IPS DF 19.7 (cell line): ENCODE data around the gene ITPRIP.

ENCODE experiments used
- DNase-seq: peaks from one replicate; pipeline ENCODE4 v3.0.0-alpha.2; 2013; ENCODE audit warnings: low read depth, low spot score

Gene ITPRIP

DNA sequence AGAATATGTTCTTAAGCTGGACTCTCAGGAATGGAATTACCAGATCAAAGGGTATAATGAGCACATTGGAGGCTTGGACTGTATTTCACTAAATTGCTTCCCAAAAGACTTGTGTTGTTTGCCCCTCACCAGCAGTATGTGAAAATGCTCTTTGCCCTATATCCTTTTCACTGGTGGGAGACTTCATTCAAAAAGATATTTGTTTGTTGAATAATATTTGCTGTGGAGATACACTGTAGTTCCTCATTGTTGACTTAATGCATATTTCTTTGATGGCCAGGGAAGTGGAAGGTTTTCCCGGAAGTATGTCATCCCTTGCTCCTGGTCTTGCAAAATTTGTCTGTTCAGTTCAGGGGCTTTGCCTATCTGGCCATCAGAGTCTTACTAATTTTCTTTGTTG is 49.9 kb downstream of the ITPRIP start:
- DNase-seq, result no peak

DNA sequence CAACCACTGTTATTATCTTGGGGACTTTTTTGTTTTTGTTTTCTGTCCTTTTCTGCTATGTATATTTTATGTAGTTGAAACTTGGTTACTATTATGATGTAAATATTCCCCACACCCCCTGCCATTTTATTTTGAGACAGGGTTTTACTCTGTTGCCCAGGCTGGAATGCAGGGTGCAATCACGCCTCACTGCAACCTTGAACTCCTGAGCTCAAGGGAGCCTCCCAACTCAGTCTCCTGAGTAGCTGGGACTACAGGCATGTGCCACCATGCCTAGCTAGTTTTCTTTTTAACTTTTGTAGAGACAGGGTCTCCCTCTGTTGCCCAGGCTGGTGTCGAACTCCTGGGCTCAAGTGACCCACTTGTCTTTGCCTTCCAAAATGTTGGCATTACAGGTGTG is 51.3 kb downstream of the ITPRIP start:
- no peak for DNase-seq

DNA sequence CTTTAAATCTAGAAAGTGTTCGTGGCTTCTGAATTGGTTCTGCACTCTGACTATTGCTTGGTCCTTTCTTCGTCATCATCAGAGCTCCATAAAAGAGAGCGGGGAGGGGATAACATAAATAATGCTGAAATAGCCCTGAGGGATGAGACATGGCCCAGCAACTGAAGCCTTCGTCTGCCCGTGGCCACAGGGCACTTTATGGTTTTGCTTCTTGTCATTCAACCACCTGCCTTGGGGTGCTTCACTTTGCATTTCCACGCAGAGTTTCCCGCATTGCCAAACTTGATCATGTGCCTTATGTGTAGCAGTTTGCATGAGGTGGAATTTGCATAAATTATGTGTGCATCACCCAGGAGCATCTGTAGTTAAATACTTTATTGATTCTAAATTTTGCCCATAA is 53.4 kb downstream of the ITPRIP start:
- DNase-seq, result no peak

DNA sequence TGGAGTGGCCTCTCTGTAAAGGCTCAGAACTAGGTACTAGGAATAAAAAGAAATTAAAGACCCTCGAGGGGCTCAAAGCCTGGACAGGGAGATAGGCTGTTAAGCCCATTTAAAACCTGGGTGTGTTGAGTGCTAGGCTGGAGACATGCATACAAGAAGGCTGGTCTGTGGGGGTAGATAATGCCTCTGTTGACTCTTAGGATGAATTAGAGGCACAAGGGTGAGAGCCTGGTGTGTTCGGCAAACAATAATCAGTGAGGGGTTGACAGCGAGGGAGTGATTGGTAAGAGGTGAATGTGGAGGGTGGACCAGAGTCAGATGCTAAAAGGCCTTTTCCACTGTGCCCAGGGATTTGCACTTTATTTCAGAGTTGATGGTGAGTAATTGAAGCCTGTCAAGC is 56.6 kb downstream of the ITPRIP start:
- no peak for DNase-seq

DNA sequence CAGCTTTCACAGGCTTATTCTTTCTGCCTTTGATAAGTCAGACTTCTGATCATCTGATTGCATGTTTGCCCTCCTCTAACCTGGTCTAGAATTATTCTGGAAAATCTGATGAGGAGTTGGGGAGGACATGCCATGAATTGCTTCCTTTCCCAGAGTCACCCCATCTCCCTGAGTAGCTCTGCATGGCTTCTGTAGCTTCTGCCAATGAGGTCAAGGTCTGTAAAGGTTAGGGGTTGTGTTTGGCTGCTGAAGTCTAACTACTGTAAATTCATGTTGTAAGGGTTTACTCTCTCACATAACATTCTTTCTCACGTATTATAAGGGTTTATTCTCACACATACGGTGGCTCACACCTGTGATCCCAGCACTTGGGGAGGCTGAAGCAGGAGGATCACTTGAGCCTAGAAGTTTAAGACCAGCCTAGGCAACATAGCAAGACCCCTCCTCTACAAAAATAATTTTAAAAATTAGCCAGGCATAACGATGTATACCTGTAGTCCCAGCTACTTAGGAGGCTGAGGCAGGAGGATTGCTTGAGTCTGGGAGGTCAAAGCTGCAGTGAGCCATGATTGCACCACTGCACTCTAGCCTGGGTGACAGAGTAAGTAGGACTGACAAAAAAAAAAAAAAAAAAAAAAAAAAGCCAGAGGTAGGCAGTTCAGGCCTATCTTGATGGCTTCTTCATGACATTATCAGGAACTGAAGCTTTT is 58.6 kb downstream of the ITPRIP start:
- no peak for DNase-seq

DNA sequence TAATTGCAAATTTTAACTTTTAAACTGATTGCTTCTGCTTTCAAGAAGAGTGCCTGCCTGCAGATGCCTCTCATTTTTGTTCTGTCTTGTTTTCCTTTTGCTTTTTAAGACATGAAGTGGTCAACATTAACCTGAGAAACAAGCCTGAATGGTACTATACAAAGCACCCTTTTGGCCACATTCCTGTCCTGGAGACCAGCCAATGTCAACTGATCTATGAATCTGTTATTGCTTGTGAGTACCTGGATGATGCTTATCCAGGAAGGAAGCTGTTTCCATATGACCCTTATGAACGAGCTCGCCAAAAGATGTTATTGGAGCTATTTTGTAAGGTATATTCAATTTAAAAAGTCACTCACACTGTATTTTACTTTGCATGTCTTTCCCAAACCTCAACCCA is 60.5 kb downstream of the ITPRIP start:
- DNase-seq, result no peak

DNA sequence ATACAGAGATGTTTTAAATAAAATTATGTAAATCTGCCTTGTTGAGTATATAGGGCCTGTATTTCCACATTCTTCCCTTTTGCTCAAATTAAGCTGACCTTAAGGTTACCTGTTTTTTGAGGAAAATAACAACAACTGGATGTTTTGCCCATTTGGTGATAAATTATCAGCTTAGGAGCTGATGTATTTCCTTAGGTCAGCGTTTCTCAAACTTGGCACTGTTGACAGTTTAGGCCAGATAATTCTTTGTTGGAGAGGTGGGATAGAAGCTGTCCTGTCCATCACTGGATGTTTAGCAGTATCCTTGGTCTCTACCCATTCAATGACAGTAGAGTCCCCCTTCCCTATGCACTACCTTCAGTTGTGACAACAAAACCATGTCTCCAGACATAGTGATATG is 62.1 kb downstream of the ITPRIP start:
- no peak for DNase-seq

DNA sequence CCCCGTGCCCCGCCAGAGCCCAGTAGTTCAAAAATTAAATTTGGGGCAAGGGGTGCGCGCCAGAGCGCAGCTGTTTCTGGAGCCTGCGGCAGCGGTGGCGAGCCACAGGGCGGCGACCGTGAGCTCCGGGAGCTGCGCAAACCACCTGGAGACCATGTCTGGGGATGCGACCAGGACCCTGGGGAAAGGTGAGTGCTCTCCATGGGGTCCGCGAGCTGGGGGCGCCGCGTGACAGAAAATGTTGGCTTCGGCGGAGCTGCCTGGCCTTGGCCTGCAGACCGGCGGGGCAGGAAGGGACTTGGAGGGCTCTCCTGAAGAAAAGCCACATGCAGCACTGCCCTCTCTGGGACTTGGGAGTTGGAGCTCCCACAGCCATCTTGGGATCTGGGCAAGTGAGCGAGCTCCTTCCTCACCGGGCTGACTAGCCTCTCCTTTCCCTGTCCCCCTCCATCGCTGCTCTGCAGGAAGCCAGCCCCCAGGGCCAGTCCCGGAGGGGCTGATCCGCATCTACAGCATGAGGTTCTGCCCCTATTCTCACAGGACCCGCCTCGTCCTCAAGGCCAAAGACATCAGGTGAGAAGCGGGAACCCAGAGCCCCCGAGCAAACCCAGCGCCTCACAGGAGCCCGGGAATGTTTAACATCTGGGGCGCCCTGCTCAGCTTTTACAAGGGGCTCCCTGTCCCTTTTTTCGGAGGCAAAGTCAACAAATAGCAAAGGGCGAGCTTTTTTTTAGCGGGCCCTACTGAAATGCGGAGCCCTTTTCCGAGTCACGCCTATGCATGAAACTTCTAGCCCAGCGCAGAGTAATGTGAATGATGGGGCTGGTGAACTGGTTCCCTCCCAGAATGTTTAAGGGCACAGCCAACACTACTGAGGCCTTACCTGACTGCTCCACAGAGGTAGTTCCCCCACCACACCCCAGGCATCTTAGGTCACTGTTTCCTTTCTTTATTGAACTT is 63.2 kb downstream of the ITPRIP start:
- no peak for DNase-seq

DNA sequence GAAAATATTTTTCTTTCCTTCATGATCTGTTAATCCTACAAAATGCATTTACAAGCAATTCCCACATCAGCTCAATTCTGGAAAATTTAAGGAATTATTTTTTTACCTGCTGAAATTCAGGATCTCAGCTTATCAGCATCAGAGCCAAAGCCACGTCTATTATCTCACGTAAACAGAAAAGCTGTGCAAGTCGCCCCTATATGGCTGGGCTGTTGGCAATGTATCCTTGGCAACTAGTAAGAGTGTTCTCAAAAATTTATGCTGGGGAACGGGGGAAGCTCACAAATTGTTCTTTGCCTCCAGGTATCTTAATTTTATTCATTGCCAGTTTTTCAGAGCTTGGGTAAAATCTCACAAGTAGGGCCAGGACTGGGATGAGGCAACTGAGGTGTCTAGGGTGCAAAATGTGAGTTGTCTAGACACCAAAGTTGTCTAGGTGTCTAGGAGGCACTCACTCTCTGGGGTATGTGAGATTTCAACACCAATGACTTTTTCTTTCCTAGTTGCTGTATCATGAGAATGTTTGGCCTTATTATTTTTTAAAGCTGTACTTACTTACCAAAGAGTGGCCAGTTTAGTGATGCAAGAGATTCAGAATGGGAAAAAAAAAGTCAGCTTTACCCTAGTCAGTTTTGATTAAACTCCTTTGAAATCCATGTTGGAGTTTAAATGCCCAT is 64.2 kb downstream of the ITPRIP start:
- no peak for DNase-seq

DNA sequence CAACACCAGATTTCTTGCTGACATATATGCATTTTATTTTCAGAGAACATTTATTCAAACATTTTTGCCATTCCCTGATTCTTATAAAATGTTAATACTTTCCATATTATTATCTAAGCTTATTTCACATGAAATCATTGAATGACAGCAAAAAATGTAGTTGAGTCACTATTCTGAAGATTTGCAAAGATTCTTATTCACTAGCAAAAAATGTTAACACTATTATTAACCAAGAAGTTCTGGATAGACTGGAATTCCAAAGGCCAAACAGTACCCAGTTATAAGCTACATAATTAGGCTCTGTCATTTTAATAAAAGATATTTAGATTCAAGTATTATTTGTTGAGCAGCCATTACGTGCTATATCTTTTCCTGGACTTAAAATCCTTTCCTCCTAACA is 65.0 kb downstream of the ITPRIP start:
- DNase-seq, result no peak

DNA sequence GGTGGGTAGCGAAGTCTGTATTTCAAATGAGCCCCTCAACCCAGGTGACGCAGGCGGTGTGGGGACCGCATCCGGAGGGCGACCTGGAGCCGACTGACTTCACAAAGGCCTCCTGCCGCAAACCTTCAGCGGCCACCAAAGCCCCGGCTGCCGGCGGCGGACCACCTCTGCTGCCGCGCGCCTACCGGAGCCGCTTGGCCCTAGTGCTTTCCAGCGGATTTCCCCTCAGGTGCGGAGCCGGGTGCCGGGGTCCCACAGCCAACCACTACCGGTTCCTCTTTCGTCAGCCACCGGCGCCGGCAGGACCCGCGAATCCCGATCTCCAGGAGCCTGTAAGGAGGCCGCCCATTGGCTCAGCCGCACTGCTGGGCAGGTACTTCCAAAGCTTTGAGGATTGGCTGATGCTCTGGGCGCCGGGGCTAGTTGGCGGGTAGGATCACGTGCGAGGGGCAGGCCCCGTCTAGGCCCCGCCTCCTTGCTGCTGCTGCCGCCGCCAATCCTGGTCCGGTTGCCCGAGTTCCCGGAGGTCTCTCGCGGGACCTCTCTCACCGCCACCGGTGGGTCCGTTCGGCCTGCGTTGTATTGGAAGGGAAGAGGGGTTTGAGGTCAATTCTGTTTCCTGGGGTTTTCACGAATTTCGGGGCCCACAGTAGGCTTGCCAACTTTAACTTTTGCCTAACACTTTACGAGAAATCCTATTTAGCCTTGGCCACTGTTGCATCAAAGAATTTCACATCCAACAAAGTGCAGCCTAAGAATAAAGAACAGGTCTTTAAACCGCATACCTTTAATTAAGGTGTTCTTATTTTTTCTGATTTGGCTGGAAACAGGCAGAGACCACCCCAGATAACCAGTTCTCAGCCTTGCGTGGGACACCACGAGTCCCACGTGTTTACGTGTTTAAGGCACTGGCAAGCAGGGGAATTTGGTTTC is 69.3 kb downstream of the ITPRIP start, which contains the start of gene GSTO2:
Gene GSTO2 (plus strand): TSS at position 472 of the 933 bp plus-strand sequence. CDS start 5,732 bp downstream, outside the sequence.
- DNase-seq, result peak; percentile 95

DNA sequence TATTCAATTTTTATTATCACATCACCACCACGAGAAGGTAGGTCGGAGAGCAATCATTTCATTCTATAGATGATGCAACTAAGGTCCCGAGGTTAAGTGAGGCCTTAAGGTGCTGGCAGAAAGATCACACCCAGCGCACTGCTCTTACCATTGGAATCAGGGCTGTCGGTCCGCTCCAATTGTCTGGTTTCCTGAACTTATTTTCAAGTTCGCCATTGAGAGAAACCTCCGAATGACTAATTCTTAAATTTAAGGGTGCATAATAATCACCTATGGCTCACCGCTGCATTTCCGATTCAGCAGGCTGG is 69.9 kb downstream of the ITPRIP start:
- no peak for DNase-seq

DNA sequence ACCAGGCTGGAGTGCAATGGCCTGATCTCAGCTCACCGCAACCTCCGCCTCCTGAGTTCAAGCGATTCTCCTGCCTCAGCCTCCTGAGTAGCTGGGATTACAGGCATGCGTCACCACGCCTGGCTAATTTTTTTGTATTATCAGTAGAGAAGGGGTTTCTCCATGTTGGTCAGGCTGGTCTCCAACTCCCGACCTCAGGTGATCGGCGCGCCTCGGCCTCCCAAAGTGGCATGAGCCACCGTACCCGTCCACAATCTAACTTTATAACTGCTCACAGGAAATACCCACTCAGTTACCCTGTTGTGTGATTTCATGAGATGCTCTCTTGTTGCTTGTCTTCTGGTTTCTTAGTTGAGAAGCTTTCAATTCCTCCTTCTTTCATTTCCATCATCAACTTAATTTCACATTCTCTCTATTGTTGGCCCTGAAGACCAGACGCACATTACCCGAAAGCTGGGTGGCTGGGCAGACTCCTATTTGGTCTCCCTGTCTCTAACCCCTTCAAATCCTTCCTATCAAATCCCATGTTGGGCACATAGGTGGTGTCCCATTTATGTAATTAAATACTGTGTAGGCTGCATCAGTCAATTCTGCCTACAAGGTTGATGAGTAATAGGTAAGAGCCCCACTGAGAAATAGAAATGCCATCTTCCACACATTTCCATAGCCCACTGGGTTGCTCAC is 70.4 kb downstream of the ITPRIP start:
- no peak for DNase-seq

DNA sequence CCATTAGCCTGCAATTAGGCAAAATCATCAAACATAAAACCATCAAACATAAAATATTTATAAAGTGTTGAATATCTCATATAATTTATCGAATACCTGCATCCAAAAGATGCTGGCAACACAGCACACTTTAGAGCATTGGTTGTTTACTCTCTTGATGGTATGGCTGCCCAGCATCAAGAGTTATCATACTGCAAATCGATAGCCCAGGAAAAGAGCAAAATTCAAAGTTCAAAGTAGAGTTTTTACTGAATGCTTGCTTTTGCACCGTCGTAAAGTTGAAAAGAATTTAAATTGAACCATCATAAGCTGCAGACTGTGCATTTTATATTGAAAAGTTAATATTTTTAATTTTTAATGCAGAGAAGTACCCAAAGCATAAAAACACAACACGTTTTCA is 73.5 kb downstream of the ITPRIP start:
- no peak for DNase-seq

DNA sequence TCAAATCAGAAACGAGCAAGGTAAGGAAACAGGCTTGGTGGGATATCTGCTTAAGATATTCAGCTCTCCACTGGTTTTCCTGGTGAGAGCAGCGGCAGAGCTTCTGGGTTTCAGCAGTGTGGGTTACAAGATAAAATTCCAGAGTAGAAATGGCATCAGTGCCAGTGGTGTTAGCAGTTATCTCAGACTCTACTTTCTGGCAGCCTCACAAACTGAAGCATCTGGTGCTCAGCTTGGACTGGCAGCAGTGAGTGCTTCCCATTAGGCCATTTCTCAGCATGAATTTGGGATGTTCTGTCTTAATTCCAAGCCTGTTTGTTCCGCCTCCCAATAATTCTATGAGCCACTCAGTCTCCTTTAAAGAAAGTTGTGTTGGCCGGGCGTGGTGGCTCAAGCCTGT is 76.2 kb downstream of the ITPRIP start:
- no peak for DNase-seq

DNA sequence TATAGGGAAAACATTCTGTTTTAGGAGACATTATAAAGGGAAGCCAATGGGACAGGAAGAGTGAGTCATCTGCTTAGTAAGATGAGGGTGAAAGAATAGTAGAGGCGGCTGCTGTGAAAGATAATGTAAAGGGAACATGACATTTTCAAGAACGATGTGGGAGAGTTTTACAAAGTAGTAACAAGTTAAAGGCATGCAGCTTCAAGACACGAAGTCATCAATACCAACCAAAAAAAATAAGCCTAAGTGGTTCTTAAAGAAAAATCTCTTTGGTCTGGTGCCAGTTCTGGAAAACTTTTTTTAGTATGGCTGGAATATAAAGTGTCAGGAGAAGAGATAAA is 77.5 kb downstream of the ITPRIP start:
- no peak for DNase-seq

DNA sequence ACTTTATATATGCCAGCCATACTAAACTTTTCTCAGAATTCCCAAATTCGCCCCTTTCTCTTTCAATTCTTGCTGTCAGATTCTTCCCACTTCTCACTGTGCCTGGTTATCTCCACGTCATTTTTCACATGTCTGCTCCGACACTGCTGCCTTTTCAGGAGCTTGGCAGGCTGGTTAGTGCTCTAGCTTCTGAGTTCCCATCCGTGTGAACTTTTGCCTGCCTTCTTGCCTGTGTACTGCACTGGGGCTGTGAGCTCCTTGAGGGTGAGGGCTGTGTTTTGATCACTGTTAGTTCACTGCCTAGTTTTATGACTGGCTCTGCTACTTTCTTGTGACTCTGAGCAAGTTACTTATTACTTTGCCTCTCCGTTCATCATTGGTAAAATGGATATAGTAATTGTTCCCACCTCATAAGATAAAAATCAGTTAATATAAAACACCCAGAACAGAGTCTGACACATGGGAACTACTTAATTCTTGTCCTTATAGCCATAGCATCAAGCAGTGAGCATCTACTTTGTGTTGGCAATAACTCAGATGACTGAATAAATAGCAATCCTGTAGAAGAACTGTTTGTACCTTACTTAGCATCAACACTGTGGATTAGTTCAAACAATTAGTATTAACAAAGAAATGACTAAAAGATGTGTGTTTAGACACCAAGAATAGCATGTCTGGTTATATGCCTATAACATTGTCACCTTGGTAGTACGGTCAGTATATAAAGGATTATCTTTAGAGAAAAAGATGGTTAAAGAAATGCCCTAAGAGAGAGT is 78.1 kb downstream of the ITPRIP start:
- DNase-seq, result no peak
